GM21447 (cell line): ENCODE data around the gene TTC4.

ENCODE experiments used
- ATAC-seq: cut with Tn5 transposase; IDR thresholded peaks from one replicate; pipeline ENCODE4 v1.9.1; 2021; ENCODE audit not compliant: unreplicated experiment

Gene TTC4, protein sequence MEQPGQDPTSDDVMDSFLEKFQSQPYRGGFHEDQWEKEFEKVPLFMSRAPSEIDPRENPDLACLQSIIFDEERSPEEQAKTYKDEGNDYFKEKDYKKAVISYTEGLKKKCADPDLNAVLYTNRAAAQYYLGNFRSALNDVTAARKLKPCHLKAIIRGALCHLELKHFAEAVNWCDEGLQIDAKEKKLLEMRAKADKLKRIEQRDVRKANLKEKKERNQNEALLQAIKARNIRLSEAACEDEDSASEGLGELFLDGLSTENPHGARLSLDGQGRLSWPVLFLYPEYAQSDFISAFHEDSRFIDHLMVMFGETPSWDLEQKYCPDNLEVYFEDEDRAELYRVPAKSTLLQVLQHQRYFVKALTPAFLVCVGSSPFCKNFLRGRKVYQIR

GRCh38 chr1:54715493-54716298, at the start of gene TTC4:
TSS of gene TTC4 (plus strand) at chr1:54715861. CDS start at chr1:54715909, 48 bp downstream.
- ATAC-seq: peak; percentile 91

DNA sequence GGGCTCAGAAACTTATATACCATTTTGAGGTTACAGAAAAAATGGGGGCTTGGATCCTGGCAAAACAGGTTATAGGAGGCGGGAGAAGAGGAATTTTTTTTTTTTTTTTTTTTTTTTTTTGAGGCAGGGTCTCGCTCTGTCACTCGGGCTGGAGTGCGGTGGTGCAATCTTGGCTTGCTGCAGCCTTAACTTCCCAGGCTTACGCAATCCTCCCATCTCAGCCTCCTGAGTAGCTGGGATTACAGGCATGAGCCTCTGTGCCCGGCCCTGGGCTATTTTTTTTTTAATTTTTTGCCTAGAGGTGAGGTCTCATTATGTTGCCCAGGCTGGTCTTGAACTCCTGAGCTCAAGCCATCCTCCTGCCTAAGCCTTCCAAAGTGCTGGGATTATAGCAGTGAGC, 49.3 kb upstream of the TTC4 start:
- ATAC-seq: no peak

DNA sequence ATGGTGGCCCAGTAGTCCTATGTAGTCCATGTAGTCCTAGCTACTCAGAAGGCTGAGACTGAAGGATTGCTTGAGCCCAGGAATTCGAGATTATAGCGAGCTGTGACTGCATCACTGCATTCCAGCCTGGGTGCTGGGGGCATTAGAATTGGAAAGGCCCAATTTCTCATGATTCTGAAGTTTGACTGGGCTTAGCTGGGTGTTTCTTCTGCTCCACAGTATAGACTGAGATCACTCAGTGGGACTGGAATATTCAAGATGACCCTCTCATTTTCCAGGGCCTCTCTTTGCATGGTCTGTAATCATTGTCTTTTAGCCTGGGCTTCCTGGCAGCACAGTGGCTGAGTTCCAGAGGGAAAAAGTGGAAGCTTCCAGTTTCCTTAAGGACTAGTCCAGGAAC, 47.9 kb upstream of the TTC4 start:
- no peak for ATAC-seq

GRCh38 chr1:54668567-54668966, 47.1 kb upstream of the TTC4 start:
- ATAC-seq: no peak

DNA sequence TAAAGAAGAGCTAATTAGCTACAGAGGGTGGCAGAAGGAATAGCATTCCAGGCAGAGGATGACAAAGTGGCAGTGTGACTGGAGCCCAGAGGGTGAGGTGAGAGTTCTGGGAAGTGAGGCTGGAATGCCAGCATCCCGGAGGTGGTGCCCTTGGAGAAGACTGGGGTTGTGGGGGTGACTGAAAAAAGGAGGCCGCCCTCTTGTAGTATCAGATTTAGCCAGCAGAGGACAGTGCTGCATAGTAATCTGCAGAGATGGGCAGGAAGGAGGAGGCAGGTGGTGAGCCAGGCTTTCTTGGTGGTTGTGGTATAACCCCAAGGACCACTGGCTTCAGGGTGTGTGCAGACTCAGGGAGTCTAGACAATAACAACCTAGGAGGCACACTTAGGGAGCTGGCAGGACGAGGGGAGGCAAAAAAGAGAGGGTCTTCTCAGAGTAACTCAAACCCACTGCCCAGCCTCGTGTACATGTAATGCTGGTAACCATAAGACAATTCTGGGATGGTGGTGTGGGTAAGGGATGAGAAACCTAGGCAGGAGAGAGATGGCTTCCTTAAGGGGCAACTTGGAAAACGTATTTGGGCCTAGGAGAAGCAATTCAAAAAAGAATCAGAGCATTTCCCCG, 43.6 kb upstream of the TTC4 start:
- ATAC-seq: peak; percentile 80

DNA sequence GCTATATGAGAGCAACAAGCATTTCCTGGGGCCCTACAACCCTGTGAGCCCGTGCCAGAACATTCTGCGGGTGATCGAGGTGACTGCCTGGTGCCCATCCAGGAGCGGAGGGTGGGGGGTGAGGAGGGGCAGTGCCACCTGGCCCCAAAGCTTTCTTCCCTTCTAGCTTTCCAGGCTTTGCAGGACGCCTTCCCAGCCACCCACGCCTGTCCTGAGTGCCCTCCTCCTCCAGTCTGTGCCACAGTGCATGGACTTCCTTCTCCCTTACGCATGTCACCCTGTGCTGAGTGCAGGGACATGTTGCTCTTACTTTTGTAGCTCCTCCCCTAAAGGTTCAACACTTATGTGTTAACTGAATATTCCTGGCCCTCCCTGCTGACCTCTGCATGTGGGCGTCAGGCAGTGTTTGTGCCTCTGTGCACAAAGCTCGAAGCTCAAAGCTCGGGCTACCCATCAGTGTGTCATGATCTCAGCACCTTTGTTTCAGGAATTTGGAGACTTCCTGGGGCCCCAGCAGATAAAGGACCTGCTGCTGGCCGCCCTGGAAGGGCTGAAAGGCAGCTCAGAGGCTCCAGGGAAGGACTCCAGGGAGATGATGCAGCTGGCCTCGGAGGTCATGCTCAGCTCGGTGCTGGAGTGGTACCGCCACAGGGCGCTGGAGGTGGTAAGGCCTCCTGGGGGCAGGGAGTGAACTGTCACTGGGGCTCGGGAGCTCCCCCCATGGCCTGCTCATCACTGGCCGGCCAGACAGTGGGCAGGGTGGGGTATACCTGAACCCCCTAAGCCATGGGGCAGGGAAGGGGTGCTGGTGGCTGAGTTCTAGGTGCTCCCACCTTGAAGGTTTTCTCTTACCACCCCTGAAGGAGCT, 36.7 kb upstream of the TTC4 start:
- no peak for ATAC-seq

DNA sequence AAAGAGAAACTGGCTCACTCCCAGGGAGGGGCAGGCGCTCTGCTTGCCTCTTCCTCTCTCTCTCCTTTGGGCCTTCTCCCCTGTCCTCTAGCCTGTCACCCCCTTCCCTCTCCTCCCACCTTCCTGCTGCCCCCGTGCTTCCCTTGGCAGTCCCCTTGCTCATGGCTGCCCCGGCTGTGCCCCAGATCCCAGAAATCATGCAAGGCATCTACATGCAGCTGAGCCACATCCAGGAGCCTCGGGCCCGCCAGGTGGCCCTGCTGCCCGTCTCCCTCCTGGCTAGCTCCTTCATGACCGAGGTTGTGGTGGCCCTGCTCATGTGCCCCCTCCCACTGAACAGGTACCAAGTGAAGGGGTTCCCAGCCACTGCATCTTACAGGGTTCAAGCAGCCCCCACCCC, 36.0 kb upstream of the TTC4 start:
- no peak for ATAC-seq

- no peak for ATAC-seq
These were observed 35.3 kb upstream of the TTC4 start for GRCh38 chr1:54680387-54680786.

GRCh38 chr1:54681358-54681757, 34.3 kb upstream of the TTC4 start:
- no peak for ATAC-seq

DNA sequence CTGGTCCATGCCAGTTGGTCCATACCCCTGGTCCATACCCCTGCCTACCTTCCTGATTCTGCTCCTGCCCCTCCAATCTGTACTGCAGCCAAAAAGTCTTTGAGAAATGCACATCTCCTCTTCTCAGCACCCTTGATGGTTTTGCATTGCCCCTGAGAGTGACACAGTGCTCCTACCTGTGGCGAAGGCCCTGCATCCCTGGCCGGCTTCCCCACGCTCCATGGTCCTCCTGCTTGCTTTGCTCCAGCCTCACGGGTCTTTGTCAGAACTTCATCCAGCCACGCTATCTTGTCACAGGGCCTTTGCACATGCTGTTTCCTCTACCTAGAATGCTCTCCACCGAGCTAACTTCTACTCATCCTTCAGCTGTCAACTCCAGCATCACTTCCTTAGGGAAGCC, 32.2 kb upstream of the TTC4 start:
- ATAC-seq: no peak

- no peak for ATAC-seq
These were observed 30.2 kb upstream of the TTC4 start for GRCh38 chr1:54685335-54685905.

DNA sequence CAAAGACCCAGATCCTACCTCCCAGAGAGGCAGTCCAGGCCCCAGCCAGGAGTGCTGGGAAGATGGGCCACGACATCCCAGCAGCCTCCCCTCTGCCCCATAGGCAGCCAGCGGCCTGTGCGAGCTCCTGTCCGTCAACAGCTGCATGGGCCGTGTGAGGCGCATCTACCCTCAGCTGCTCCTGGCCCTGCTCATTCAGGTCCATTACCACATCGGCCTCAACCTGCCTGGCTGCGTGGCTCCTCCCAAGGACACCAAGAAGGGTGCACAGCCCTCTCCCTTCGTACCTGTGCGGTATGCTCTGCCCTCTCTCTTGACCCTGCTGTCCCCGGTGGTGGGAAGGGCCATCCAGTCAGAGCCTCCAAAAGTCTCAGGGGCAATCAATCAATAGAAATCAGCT, 29.5 kb upstream of the TTC4 start:
- ATAC-seq: no peak

- no peak for ATAC-seq
These were observed 20.9 kb upstream of the TTC4 start for GRCh38 chr1:54694771-54695170.

- ATAC-seq: no peak
These were observed 20.4 kb upstream of the TTC4 start for GRCh38 chr1:54695221-54695620.

DNA sequence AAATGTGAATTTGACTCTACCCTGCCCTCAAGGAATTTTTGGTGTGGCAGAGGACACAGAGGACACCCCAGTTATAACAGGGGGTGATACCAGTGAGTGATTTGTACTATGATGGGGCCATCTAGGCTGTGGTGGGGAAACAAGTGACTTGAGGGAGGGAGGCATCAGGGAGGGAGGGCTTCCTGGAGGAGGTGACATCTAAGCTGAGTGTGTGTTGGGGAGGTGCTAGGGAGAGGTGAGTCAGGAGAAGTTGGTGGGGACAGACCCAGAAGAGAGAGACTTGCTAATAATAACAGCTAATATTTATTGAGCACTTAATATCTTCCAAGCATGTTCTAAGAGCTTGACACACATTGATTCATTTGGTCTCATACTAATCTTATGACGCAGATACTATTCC, 19.9 kb upstream of the TTC4 start:
- no peak for ATAC-seq

GRCh38 chr1:54696262-54696661, 19.4 kb upstream of the TTC4 start:
- ATAC-seq: no peak

- ATAC-seq: no peak
These were observed 17.8 kb upstream of the TTC4 start for GRCh38 chr1:54697896-54698295.

- no peak for ATAC-seq
These were observed 17.3 kb upstream of the TTC4 start for GRCh38 chr1:54698346-54698745.

- ATAC-seq: no peak
These were observed 15.6 kb upstream of the TTC4 start for GRCh38 chr1:54699936-54700525.

GRCh38 chr1:54701066-54701465, 14.6 kb upstream of the TTC4 start:
- ATAC-seq: no peak
